Neural progenitor cell (in vitro differentiated cells): Measurements from ENCODE around the gene HFM1. TPM values are rescaled to one million over a fixed set of nuclear protein-coding genes. Genes with fewer than 3 reads are reported as not detected.
"Not testable (repeated sequence)": the region's sequence is repeated elsewhere in the genome, so short reads cannot be mapped to it uniquely, and the experiment has no call there.

Source experiments
- DNase-seq: peaks from one replicate; pipeline ENCODE4 v3.0.0-alpha.2; 2016; ENCODE audit warnings: low spot score
- H2AFZ ChIP-seq: fragments of 200-600 bp; sonication (generic); replicated peaks from 2 replicates; pipeline ENCODE4 v1.6.1; 2016; ENCODE audit warnings: antibody characterized with exemption
- H3F3A ChIP-seq: fragments of 200-600 bp; sonication (generic); 2 replicates; pipeline ENCODE4 v1.6.1; 2016; ENCODE audit warnings: antibody characterized with exemption, low read depth
- H3K27ac ChIP-seq: fragments of 200-600 bp; sonication (generic); 2 replicates; pipeline ENCODE4 v1.5.1; 2016; ENCODE audit warnings: mild to moderate bottlenecking
- H3K27me3 ChIP-seq: fragments of 200-600 bp; sonication (generic); 2 replicates; pipeline ENCODE4 v1.6.1; 2016; ENCODE audit warnings: mild to moderate bottlenecking, moderate library complexity
- H3K36me3 ChIP-seq: fragments of 200-600 bp; sonication (generic); 2 replicates; pipeline ENCODE4 v1.5.1; 2016
- H3K4me1 ChIP-seq: fragments of 200-600 bp; sonication (generic); 2 replicates; pipeline ENCODE4 v1.6.1; 2016; ENCODE audit warnings: mixed run types
- H3K4me2 ChIP-seq: fragments of 200-600 bp; sonication (generic); 2 replicates; pipeline ENCODE4 v1.6.1; 2016
- H3K4me3 ChIP-seq: fragments of 200-600 bp; sonication (generic); 2 replicates; pipeline ENCODE4 v1.5.1; 2016
- H3K79me2 ChIP-seq: fragments of 200-600 bp; sonication (generic); 2 replicates; pipeline ENCODE4 v1.6.1; 2016; ENCODE audit warnings: low read depth
- H3K9ac ChIP-seq: fragments of 200-600 bp; sonication (generic); 2 replicates; pipeline ENCODE4 v1.6.1; 2016
- H3K9me3 ChIP-seq: fragments of 200-600 bp; sonication (generic); 2 replicates; pipeline ENCODE4 v1.5.1; 2016; ENCODE audit warnings: low read depth
- H4K20me1 ChIP-seq: fragments of 200-600 bp; sonication (generic); 2 replicates; pipeline ENCODE4 v1.6.1; 2016; ENCODE audit warnings: low read depth
- H3K27ac Mint-ChIP-seq: 3 replicates; pipeline ENCODE4 v1.8.0; 2021; ENCODE audit warnings: mixed read lengths
- H3K27me3 Mint-ChIP-seq: 2 replicates; pipeline ENCODE4 v1.8.0; 2022; ENCODE audit warnings: low read depth, mild to moderate bottlenecking, inconsistent platforms, moderate library complexity, mixed read lengths; ENCODE audit not compliant: insufficient read depth
- H3K36me3 Mint-ChIP-seq: 3 replicates; pipeline ENCODE4 v1.8.0; 2021; ENCODE audit warnings: mixed read lengths
- H3K4me1 Mint-ChIP-seq: 3 replicates; pipeline ENCODE4 v1.8.0; 2021; ENCODE audit warnings: mixed read lengths
- H3K4me3 Mint-ChIP-seq: 3 replicates; pipeline ENCODE4 v1.8.0; 2021; ENCODE audit warnings: mild to moderate bottlenecking, moderate library complexity, mixed read lengths
- H3K9me3 Mint-ChIP-seq: 3 replicates; pipeline ENCODE4 v1.8.0; 2020; ENCODE audit warnings: mixed read lengths
- CTCF ChIP-seq: fragments of 200-600 bp; sonication (generic); IDR thresholded peaks from 2 replicates; pipeline ENCODE4 v1.5.1; 2017; ENCODE audit warnings: antibody characterized with exemption, mild to moderate bottlenecking
- EZH2 ChIP-seq: fragments of 200-600 bp; sonication (generic); IDR thresholded peaks from 2 replicates; pipeline ENCODE4 v1.6.1; 2017; ENCODE audit warnings: antibody characterized with exemption, mild to moderate bottlenecking, moderate library complexity
- EZH2phosphoT487 ChIP-seq: fragments of 200-600 bp; sonication (generic); IDR thresholded peaks from 2 replicates; pipeline ENCODE4 v1.6.1; 2017; ENCODE audit warnings: antibody characterized with exemption
- total RNA-seq: library from RNA; depleted of rRNA; stranded (reverse); fragments of >200 nt; gene quantifications from 2 replicates; pipeline ENCODE4 v1.2.3, GENCODE V29; 2015; ENCODE audit warnings: low replicate concordance

HFM1 gene
- total RNA-seq: 15.1 and 36.3 TPM in 2 replicates

GRCh38 chr1:91404151-91405012, at the start of gene HFM1:
TSS of gene HFM1 (minus strand) at chr1:91404837. CDS start at chr1:91401082, 3,755 bp downstream.
- H3K4me1 ChIP-seq: peaks cover 15% of the 10 kb centered on the region
- H4K20me1 ChIP-seq: no peaks in the 10 kb centered on the region
- H3K36me3 ChIP-seq: no peaks in the 10 kb centered on the region
- Mint-ChIP-seq H3K4me3 (peak within 1 kb of the TSS; percentile 91), H3K9me3 (no peaks in the 10 kb centered on the region), H3K36me3 (peaks cover 2% of the 10 kb centered on the region), H3K27me3 (peaks cover 6% of the 10 kb centered on the region), H3K4me1 (peaks cover 16% of the 10 kb centered on the region), H3K27ac (peak within 1 kb of the TSS; percentile 96)
- H2AFZ ChIP-seq: peak within 1 kb of the TSS; percentile 81
- peak; percentile 94 for DNase-seq
- H3K27me3 ChIP-seq: no peaks in the 10 kb centered on the region
- H3K4me2 ChIP-seq: peak within 1 kb of the TSS; percentile 77
- peak within 1 kb of the TSS; percentile 75 for H3K4me3 ChIP-seq
- H3K9me3 ChIP-seq: no peaks in the 10 kb centered on the region
- peaks cover 22% of the 10 kb centered on the region for H3K79me2 ChIP-seq
- TF ChIP-seq CTCF: peak; percentile 24
- no peak for TF ChIP-seq EZH2phosphoT487
- TF ChIP-seq EZH2: peak; percentile 45
- peaks cover 6% of the 10 kb centered on the region for H3F3A ChIP-seq
- peak within 1 kb of the TSS; percentile 84 for H3K27ac ChIP-seq
- peak within 1 kb of the TSS; percentile 59 for H3K9ac ChIP-seq

- no peak for DNase-seq
- H3K9me3 ChIP-seq: no peaks in the 10 kb centered on the region
- TF ChIP-seq CTCF: no peak
- no peak for TF ChIP-seq EZH2phosphoT487
- TF ChIP-seq EZH2: no peak
- no peaks in the 10 kb centered on the region for H3K4me1 Mint-ChIP-seq
- no peaks in the 10 kb centered on the region for H3K79me2 ChIP-seq
- H3K27me3 Mint-ChIP-seq: no peaks in the 10 kb centered on the region
- H3K27me3 ChIP-seq: no peaks in the 10 kb centered on the region
- H3K36me3 Mint-ChIP-seq: no peaks in the 10 kb centered on the region
- no peaks in the 10 kb centered on the region for H4K20me1 ChIP-seq
- H3K4me3 Mint-ChIP-seq: no peak overlapping the region
- H3K27ac ChIP-seq: no peak overlapping the region
- no peak overlapping the region for H3K9ac ChIP-seq
- H3K9me3 Mint-ChIP-seq: no peaks in the 10 kb centered on the region
- no peaks in the 10 kb centered on the region for H3K36me3 ChIP-seq
- no peaks in the 10 kb centered on the region for H3K4me1 ChIP-seq
- no peak overlapping the region for H2AFZ ChIP-seq
- H3K4me3 ChIP-seq: no peak overlapping the region
- H3K27ac Mint-ChIP-seq: no peak overlapping the region
- H3F3A ChIP-seq: peaks cover 7% of the 10 kb centered on the region
- no peak overlapping the region for H3K4me2 ChIP-seq
Observed at GRCh38 chr1:91454136-91454535, 49.5 kb upstream of the HFM1 start.

GRCh38 chr1:91450260-91450659, 45.6 kb upstream of the HFM1 start:
- no peak overlapping the region for H3K4me2 ChIP-seq
- no peaks in the 10 kb centered on the region for H3K36me3 ChIP-seq
- H3K27me3 ChIP-seq: no peaks in the 10 kb centered on the region
- no peaks in the 10 kb centered on the region for H3K4me1 Mint-ChIP-seq
- H4K20me1 ChIP-seq: no peaks in the 10 kb centered on the region
- no peaks in the 10 kb centered on the region for H3K79me2 ChIP-seq
- H3K9me3 Mint-ChIP-seq: no peaks in the 10 kb centered on the region
- no peak for TF ChIP-seq EZH2
- TF ChIP-seq EZH2phosphoT487: no peak
- no peak for TF ChIP-seq CTCF
- H3K27ac Mint-ChIP-seq: no peak overlapping the region
- H3K27ac ChIP-seq: no peak overlapping the region
- H3K4me1 ChIP-seq: no peaks in the 10 kb centered on the region
- no peaks in the 10 kb centered on the region for H3K9me3 ChIP-seq
- no peak overlapping the region for H2AFZ ChIP-seq
- DNase-seq: no peak
- no peak overlapping the region for H3K4me3 Mint-ChIP-seq
- peaks cover 2% of the 10 kb centered on the region for H3K27me3 Mint-ChIP-seq
- H3F3A ChIP-seq: no peaks in the 10 kb centered on the region
- H3K36me3 Mint-ChIP-seq: no peaks in the 10 kb centered on the region
- no peak overlapping the region for H3K4me3 ChIP-seq
- no peak overlapping the region for H3K9ac ChIP-seq

- H3K27me3 ChIP-seq, H3K4me1 Mint-ChIP-seq, H3K4me3 Mint-ChIP-seq, H3F3A ChIP-seq, H3K27me3 Mint-ChIP-seq, H3K4me2 ChIP-seq, H3K27ac Mint-ChIP-seq, H3K36me3 Mint-ChIP-seq, H2AFZ ChIP-seq, H3K4me1 ChIP-seq, H3K27ac ChIP-seq, H3K9ac ChIP-seq, H4K20me1 ChIP-seq, H3K9me3 ChIP-seq, H3K36me3 ChIP-seq, H3K79me2 ChIP-seq, DNase-seq, H3K4me3 ChIP-seq: not testable (repeated sequence)
- H3K9me3 Mint-ChIP-seq: peaks cover 12% of the 10 kb centered on the region
Observed at GRCh38 chr1:91447782-91448181, 43.1 kb upstream of the HFM1 start.

GRCh38 chr1:91441980-91442379, 37.3 kb upstream of the HFM1 start:
- H4K20me1 ChIP-seq, H3K36me3 ChIP-seq, H3K27me3 ChIP-seq, H3K4me1 Mint-ChIP-seq, H3K36me3 Mint-ChIP-seq, H3K4me3 ChIP-seq, H3K27ac ChIP-seq, H3K4me3 Mint-ChIP-seq, H3K27me3 Mint-ChIP-seq, H3K9ac ChIP-seq, H3F3A ChIP-seq, H3K27ac Mint-ChIP-seq, H3K4me1 ChIP-seq, H3K9me3 ChIP-seq, H2AFZ ChIP-seq, DNase-seq, H3K79me2 ChIP-seq, H3K4me2 ChIP-seq: not testable (repeated sequence)
- peaks cover 19% of the 10 kb centered on the region for H3K9me3 Mint-ChIP-seq
